ENCODE data around the gene DNAAF1. TPM values are rescaled to one million over a fixed set of nuclear protein-coding genes. Genes with fewer than 3 reads are reported as not detected.

The DNAAF1 gene
- total and polyA plus RNA-seq, 2 experiments from 2014 or later: 0.42 TPM

DNA sequence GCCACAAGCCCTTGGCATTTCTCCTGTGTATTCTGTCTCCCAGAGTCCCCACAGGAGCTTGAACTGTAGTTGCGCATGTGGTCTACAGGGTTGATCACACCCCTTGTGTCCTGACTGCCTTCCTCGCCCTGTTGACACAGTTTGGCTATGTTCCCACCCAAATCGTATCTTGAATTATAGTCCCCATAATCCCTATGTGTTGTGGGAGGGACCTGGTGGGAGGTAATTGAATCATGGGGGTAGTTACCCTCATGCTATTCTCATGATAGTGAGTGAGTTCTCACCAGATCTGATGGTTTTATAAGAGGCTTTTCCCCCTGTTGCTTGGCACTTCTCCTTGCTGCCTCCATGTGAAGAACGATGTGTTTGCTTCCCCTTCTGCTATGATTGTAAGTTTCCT lies 67.0 kb downstream of the DNAAF1 start:
- peaks cover 9% of the 10 kb centered on the region for H3K27me3 Mint-ChIP-seq (ENCODE audit: insufficient read depth, low read depth, poor library complexity)
- Histone ChIP-seq H4K20me1 (replicated peaks; ENCODE audit: insufficient read depth) (0 out of 2 replicates have a peak, but pooled peaks cover 3% of the 10 kb centered on the region), H3K27ac (ENCODE audit: low read depth) (no peak overlapping the region), H3K27me3 (ENCODE audit: insufficient read depth) (no peaks in the 10 kb centered on the region), H3K4me2 (no peak overlapping the region), H3F3A (replicated peaks; ENCODE audit: low read depth) (no peaks in the 10 kb centered on the region), H3K36me3 (ENCODE audit: insufficient read depth) (no peaks in the 10 kb centered on the region), H3K4me1 (ENCODE audit: insufficient read depth) (no peaks in the 10 kb centered on the region), H2AFZ (no peak overlapping the region), H3K4me3 (no peak overlapping the region), H3K9me2 (ENCODE audit: insufficient read depth) (0 out of 2 replicates have a peak, but pooled peaks cover 3% of the 10 kb centered on the region), H3K79me2 (replicated peaks; ENCODE audit: insufficient read depth) (no peaks in the 10 kb centered on the region)
- peaks cover 6% of the 10 kb centered on the region for H3K4me1 Mint-ChIP-seq
- TF ChIP-seq EZH2 (IDR thresholded peaks at IDR 0.05; ENCODE audit: low read depth, unreplicated experiment): no peak
- TF ChIP-seq NANOG (IDR thresholded peaks at IDR 0.05; ENCODE audit: borderline replicate concordance): no peak
- no peak for TF ChIP-seq ZNF114 (CRISPR knock-in tag; IDR thresholded peaks at IDR 0.05)
- no peak for TF ChIP-seq STAT1 (IDR thresholded peaks at IDR 0.05; ENCODE audit: unreplicated experiment)
- no peak for TF ChIP-seq POLR2AphosphoS5 (IDR thresholded peaks at IDR 0.05; ENCODE audit: low read depth)
- TF ChIP-seq CREB1 (CRISPR knock-in tag; IDR thresholded peaks at IDR 0.05; ENCODE audit: low read depth): no peak
- TF ChIP-seq ZNF462 (CRISPR knock-in tag; IDR thresholded peaks at IDR 0.05): no peak
- TF ChIP-seq, protein P1, sequence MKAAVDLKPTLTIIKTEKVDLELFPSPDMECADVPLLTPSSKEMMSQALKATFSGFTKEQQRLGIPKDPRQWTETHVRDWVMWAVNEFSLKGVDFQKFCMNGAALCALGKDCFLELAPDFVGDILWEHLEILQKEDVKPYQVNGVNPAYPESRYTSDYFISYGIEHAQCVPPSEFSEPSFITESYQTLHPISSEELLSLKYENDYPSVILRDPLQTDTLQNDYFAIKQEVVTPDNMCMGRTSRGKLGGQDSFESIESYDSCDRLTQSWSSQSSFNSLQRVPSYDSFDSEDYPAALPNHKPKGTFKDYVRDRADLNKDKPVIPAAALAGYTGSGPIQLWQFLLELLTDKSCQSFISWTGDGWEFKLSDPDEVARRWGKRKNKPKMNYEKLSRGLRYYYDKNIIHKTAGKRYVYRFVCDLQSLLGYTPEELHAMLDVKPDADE (IDR thresholded peaks at IDR 0.05): no peak
- TF ChIP-seq, protein P2, sequence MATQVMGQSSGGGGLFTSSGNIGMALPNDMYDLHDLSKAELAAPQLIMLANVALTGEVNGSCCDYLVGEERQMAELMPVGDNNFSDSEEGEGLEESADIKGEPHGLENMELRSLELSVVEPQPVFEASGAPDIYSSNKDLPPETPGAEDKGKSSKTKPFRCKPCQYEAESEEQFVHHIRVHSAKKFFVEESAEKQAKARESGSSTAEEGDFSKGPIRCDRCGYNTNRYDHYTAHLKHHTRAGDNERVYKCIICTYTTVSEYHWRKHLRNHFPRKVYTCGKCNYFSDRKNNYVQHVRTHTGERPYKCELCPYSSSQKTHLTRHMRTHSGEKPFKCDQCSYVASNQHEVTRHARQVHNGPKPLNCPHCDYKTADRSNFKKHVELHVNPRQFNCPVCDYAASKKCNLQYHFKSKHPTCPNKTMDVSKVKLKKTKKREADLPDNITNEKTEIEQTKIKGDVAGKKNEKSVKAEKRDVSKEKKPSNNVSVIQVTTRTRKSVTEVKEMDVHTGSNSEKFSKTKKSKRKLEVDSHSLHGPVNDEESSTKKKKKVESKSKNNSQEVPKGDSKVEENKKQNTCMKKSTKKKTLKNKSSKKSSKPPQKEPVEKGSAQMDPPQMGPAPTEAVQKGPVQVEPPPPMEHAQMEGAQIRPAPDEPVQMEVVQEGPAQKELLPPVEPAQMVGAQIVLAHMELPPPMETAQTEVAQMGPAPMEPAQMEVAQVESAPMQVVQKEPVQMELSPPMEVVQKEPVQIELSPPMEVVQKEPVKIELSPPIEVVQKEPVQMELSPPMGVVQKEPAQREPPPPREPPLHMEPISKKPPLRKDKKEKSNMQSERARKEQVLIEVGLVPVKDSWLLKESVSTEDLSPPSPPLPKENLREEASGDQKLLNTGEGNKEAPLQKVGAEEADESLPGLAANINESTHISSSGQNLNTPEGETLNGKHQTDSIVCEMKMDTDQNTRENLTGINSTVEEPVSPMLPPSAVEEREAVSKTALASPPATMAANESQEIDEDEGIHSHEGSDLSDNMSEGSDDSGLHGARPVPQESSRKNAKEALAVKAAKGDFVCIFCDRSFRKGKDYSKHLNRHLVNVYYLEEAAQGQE (IDR thresholded peaks at IDR 0.05; ENCODE audit: unreplicated experiment): no peak
- no peak for TF ChIP-seq CTCF (conservative IDR thresholded peaks at IDR 0.05; ENCODE audit: low read depth in 2 of 2)
- ATAC-seq (no peak), DNase-seq (ENCODE audit: low spot score) (no peak)
- no peaks in the 10 kb centered on the region for H3K9me3 Mint-ChIP-seq
- H3K4me3 Mint-ChIP-seq: no peak overlapping the region
- no peak overlapping the region for H3K27ac Mint-ChIP-seq
- no peaks in the 10 kb centered on the region for H3K36me3 Mint-ChIP-seq (ENCODE audit: low read depth)
